Natural killer cell (primary cell): ENCODE results near the gene DOCK7. TPM values are rescaled to one million over a fixed set of nuclear protein-coding genes. Genes with fewer than 3 reads are reported as not detected.

Experiments used
- ATAC-seq, 3 donors: fragments of 150-1000 bp in 2 of 3; fragments of 200-7000 bp in 1 of 3; cut with Tn5 transposase; 1 replicate in 1 of 3; 2 replicates in 2 of 3; pipeline ENCODE4 v1.10.0; 2021; ENCODE audit warnings: mild to moderate bottlenecking in 2 of 3, moderate library complexity in 2 of 3
- DNase-seq, 2 donors: peaks; one replicate each; pipeline versions ENCODE4 v3.0.0 to v3.0.0-alpha.2; 2013 to 2021; ENCODE audit warnings: mixed read lengths in 1 of 2
- H3K27ac ChIP-seq: one replicate; pipeline ENCODE4 v1.5.1; 2013; ENCODE audit warnings: mild to moderate bottlenecking, low read length
- H3K27me3 ChIP-seq: one replicate; pipeline ENCODE4 v1.6.1; 2013; ENCODE audit warnings: low read length; ENCODE audit not compliant: control insufficient read depth, insufficient read depth
- H3K36me3 ChIP-seq: one replicate; pipeline ENCODE4 v1.6.1; 2013; ENCODE audit warnings: low read length; ENCODE audit not compliant: control insufficient read depth, insufficient read depth
- H3K4me1 ChIP-seq: one replicate; pipeline ENCODE4 v1.6.1; 2013; ENCODE audit warnings: low read length; ENCODE audit not compliant: control insufficient read depth, insufficient read depth
- H3K4me3 ChIP-seq: one replicate; pipeline ENCODE4 v1.5.1; 2013; ENCODE audit warnings: low read length
- H3K9me3 ChIP-seq: one replicate; pipeline ENCODE4 v1.6.1; 2013; ENCODE audit warnings: low read length; ENCODE audit not compliant: control insufficient read depth, insufficient read depth
- H3K27ac Mint-ChIP-seq, 2 donors: one replicate each; pipeline ENCODE4 v1.8.0; 2022; ENCODE audit warnings: mild to moderate bottlenecking in 2 of 2, mixed read lengths in 2 of 2, moderate library complexity in 1 of 2
- H3K27me3 Mint-ChIP-seq, 2 donors: one replicate each; pipeline ENCODE4 v1.8.0; 2022; ENCODE audit warnings: low read depth in 2 of 2, mixed read lengths in 2 of 2
- H3K36me3 Mint-ChIP-seq: one replicate; pipeline ENCODE4 v1.8.0; 2022; ENCODE audit warnings: mixed read lengths
- H3K4me1 Mint-ChIP-seq, 2 donors: one replicate each; pipeline ENCODE4 v1.8.0; 2022; ENCODE audit warnings: mixed read lengths in 2 of 2
- H3K4me3 Mint-ChIP-seq: one replicate; pipeline ENCODE4 v1.8.0; 2022; ENCODE audit warnings: mild to moderate bottlenecking, moderate library complexity, mixed read lengths
- H3K9me3 Mint-ChIP-seq, 2 donors: one replicate each; pipeline ENCODE4 v1.8.0; 2022; ENCODE audit warnings: mixed read lengths in 2 of 2
- WGBS: methylation state at CpG from one replicate; pipeline ENCODE4 v1.1.7; 2013; ENCODE audit warnings: missing lambda C conversion rate; ENCODE audit not compliant: insufficient coverage; 5-methylcytosine and 5-hydroxymethylcytosine counted together
- intact Hi-C: fragments of 100-400 bp; cut with micrococcal nuclease; formaldehyde crosslinking; loops from one replicate; pipeline ENCODE4 v1.14.2; 2022
- total RNA-seq, 4 donors: library from RNA; stranded (reverse); fragments of 120-200 nt in 1 of 4; gene quantifications; one replicate each; pipeline versions ENCODE4 v1.2.3 to v1.2.4, GENCODE V29; 2013 to 2022
- TF ChIP-seq, protein P1 (sequence below): fragments of 200-600 bp; IDR thresholded peaks from one replicate; pipeline ENCODE4 v1.8.0; 2022; ENCODE audit warnings: antibody characterized with exemption

Gene DOCK7
- total RNA-seq, 3 donors from 2014 or later (not counting 1 experiment from before 2014, with no cell fraction given): 4.3 to 13.1 (median 6.0) TPM

DNA sequence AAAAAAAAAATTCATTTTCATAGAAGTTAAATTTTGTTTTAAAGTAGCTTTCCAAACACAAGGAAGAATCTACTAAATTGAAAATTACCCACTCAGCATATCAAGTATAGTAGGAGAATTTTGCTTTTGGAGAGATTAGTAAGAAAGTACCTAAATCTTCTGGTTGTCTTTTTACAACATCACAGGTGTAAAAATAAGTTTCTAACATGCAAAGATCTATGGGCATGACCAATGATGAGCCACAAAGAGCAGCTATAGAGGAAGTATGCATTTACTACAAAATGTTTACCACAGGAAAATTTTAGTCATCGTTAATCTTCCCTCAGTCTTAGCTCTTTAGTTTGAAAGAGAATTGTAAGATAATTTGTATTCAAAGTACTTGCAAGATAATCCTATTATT, 62.8 kb downstream of the DOCK7 start:
- Mint-ChIP-seq H3K27ac (no peak overlapping the region), H3K4me1 (no peaks in the 10 kb centered on the region), H3K27me3 (no peaks in the 10 kb centered on the region), H3K4me3 (no peak overlapping the region), H3K9me3 (no peaks in the 10 kb centered on the region), H3K36me3 (no peaks in the 10 kb centered on the region)
- intact Hi-C loops: no loop called here
- no peaks in the 10 kb centered on the region for H3K4me1 ChIP-seq
- no peaks in the 10 kb centered on the region for H3K9me3 ChIP-seq
- H3K27ac ChIP-seq: no peak overlapping the region
- H3K4me3 ChIP-seq: no peak overlapping the region
- TF ChIP-seq, protein P1, sequence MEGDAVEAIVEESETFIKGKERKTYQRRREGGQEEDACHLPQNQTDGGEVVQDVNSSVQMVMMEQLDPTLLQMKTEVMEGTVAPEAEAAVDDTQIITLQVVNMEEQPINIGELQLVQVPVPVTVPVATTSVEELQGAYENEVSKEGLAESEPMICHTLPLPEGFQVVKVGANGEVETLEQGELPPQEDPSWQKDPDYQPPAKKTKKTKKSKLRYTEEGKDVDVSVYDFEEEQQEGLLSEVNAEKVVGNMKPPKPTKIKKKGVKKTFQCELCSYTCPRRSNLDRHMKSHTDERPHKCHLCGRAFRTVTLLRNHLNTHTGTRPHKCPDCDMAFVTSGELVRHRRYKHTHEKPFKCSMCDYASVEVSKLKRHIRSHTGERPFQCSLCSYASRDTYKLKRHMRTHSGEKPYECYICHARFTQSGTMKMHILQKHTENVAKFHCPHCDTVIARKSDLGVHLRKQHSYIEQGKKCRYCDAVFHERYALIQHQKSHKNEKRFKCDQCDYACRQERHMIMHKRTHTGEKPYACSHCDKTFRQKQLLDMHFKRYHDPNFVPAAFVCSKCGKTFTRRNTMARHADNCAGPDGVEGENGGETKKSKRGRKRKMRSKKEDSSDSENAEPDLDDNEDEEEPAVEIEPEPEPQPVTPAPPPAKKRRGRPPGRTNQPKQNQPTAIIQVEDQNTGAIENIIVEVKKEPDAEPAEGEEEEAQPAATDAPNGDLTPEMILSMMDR: no peak
- no peaks in the 10 kb centered on the region for H3K27me3 ChIP-seq
- ATAC-seq (no peak), DNase-seq (no peak)
- WGBS: no CpG with 5 or more reads among the region's 1 CpG
- no peaks in the 10 kb centered on the region for H3K36me3 ChIP-seq

DNA sequence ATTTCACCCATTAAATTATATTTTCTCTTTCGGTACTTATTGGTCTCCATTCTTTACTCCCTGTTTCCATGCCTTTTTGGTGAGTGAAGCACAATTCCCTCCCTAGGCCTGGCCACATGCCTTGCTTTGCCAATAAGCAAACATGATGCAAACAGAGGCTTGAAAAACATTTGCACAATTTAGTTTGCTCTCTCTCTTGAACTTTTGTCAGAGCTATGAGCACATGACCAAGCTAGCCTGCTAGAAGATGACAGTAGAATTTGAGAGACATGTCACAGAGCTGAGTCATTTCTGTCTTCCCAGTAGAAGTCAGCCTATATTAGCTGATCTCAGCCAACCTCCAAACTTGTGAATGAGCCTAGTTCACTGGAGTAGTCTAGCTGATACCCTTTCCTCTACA, 66.3 kb downstream of the DOCK7 start:
- Mint-ChIP-seq H3K27ac (no peak overlapping the region), H3K4me3 (no peak overlapping the region), H3K36me3 (no peaks in the 10 kb centered on the region), H3K9me3 (no peaks in the 10 kb centered on the region), H3K4me1 (no peaks in the 10 kb centered on the region), H3K27me3 (no peaks in the 10 kb centered on the region)
- H3K4me1 ChIP-seq: no peaks in the 10 kb centered on the region
- WGBS: 95% methylated on average over 1 of the region's 1 CpG
- intact Hi-C loops: no loop called here
- H3K4me3 ChIP-seq: no peak overlapping the region
- no peaks in the 10 kb centered on the region for H3K27me3 ChIP-seq
- no peak overlapping the region for H3K27ac ChIP-seq
- no peak for ATAC-seq
- no peaks in the 10 kb centered on the region for H3K36me3 ChIP-seq
- TF ChIP-seq, protein P1: no peak
- H3K9me3 ChIP-seq: no peaks in the 10 kb centered on the region
- no peak for DNase-seq

DNA sequence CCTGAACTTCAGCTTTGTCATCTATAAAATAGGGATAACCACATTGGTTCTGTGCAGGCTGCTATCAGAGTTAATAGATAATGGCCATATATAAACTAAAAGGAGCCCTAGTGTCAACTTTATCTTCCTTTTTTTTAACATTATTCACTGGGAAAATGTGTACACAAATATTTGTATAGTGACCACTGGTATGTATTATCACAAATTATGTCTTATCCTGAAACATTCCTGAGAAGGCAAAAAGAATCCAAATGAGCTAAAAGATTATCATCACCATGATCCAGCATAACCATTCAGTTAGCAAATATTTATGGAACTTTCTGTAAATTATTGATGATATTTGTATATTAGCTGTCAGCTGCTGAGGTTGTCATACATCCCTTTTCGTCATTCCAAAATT, 74.3 kb downstream of the DOCK7 start:
- Mint-ChIP-seq H3K9me3 (no peaks in the 10 kb centered on the region), H3K4me1 (no peaks in the 10 kb centered on the region), H3K4me3 (no peak overlapping the region), H3K27me3 (no peaks in the 10 kb centered on the region), H3K36me3 (no peaks in the 10 kb centered on the region), H3K27ac (no peak overlapping the region)
- no peak for DNase-seq
- Histone ChIP-seq H3K9me3 (no peaks in the 10 kb centered on the region), H3K27me3 (no peaks in the 10 kb centered on the region), H3K27ac (no peak overlapping the region), H3K4me3 (no peak overlapping the region), H3K36me3 (no peaks in the 10 kb centered on the region), H3K4me1 (no peaks in the 10 kb centered on the region)
- WGBS: no CpG with 5 or more reads among the region's 1 CpG
- intact Hi-C loops: no loop called here
- ATAC-seq: no peak
- TF ChIP-seq, protein P1: no peak

DNA sequence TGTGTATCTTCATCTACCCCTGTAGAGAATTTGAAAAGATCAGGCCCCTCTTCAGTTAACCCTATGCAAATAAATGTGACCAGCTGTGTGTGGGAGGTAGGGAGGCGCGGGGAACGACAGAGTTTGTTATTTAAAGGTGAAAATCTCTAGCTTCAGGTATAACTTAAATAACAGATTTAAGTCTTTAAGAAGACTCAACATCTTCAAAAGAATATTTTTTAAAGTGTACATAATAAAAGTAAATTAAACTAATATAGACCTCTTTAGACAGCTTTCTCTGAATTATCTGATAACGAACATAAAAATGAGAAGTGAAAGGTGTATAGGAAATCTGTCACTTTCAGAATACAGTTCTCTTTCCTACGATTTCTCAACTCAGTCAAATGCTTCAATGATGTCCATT, 74.9 kb downstream of the DOCK7 start:
- intact Hi-C loops: no loop called here
- Mint-ChIP-seq H3K27me3 (no peaks in the 10 kb centered on the region), H3K4me3 (no peak overlapping the region), H3K4me1 (no peaks in the 10 kb centered on the region), H3K9me3 (no peaks in the 10 kb centered on the region), H3K36me3 (no peaks in the 10 kb centered on the region), H3K27ac (no peak overlapping the region)
- Histone ChIP-seq H3K9me3 (no peaks in the 10 kb centered on the region), H3K4me1 (no peaks in the 10 kb centered on the region), H3K4me3 (no peak overlapping the region), H3K27me3 (no peaks in the 10 kb centered on the region), H3K36me3 (no peaks in the 10 kb centered on the region), H3K27ac (no peak overlapping the region)
- 56% methylated on average over 1 of the region's 5 CpGs for WGBS
- DNase-seq (no peak), ATAC-seq (no peak)
- TF ChIP-seq, protein P1: no peak
